WTC11 (cell line): ENCODE measurements around the gene ZIC2.

Source experiments
- CTCF ChIP-seq: fragments of 200-600 bp; IDR thresholded peaks from 2 replicates; pipeline ENCODE4 v1.8.0; 2022; ENCODE audit warnings: antibody characterized with exemption
- ETV6 ChIP-seq: sonication (generic); formaldehyde crosslinking; IDR thresholded peaks from 2 replicates; pipeline ENCODE4 v1.8.1; 2022; ENCODE audit warnings: mild to moderate bottlenecking, missing genetic modification reagents
- NR2C2 ChIP-seq: sonication (generic); formaldehyde crosslinking; IDR thresholded peaks from 2 replicates; pipeline ENCODE4 v1.8.0; 2022; ENCODE audit warnings: mild to moderate bottlenecking, missing genetic modification reagents
- TF ChIP-seq, protein P1 (sequence below): sonication (generic); formaldehyde crosslinking; IDR thresholded peaks from 2 replicates; pipeline ENCODE4 v1.8.0; 2022; ENCODE audit warnings: mild to moderate bottlenecking, missing genetic modification reagents
- TF ChIP-seq, protein P2 (sequence below): sonication (generic); formaldehyde crosslinking; conservative IDR thresholded peaks from 2 replicates; pipeline ENCODE4 v1.8.1; 2023; ENCODE audit warnings: mild to moderate bottlenecking, low read depth, missing genetic modification reagents, moderate library complexity

DNA sequence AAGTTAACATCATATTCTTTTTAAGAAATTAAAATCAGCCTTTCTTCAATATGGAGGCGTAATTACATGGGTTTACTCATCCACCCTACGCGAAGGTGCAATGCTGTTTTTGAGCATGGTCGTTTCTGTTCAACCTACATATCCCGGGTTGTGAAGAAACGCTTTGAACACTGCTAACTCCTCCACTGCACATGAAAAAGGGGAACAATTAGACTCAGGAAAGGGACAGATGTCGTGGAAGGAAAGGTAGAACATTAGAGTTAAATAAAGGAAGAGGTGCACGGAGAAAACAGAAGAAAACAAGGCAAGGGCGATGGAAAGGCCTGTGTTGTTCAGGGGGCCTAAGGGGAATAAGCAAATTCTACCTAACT lies 14.1 kb upstream of the ZIC2 start:
- TF ChIP-seq CTCF (no peak), NR2C2 (no peak), ETV6 (no peak)
- TF ChIP-seq, protein P1, sequence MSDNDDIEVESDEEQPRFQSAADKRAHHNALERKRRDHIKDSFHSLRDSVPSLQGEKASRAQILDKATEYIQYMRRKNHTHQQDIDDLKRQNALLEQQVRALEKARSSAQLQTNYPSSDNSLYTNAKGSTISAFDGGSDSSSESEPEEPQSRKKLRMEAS (CRISPR knock-in tag) = peak; percentile 28; the same call in 1 of the 2 replicates
- TF ChIP-seq, protein P2, sequence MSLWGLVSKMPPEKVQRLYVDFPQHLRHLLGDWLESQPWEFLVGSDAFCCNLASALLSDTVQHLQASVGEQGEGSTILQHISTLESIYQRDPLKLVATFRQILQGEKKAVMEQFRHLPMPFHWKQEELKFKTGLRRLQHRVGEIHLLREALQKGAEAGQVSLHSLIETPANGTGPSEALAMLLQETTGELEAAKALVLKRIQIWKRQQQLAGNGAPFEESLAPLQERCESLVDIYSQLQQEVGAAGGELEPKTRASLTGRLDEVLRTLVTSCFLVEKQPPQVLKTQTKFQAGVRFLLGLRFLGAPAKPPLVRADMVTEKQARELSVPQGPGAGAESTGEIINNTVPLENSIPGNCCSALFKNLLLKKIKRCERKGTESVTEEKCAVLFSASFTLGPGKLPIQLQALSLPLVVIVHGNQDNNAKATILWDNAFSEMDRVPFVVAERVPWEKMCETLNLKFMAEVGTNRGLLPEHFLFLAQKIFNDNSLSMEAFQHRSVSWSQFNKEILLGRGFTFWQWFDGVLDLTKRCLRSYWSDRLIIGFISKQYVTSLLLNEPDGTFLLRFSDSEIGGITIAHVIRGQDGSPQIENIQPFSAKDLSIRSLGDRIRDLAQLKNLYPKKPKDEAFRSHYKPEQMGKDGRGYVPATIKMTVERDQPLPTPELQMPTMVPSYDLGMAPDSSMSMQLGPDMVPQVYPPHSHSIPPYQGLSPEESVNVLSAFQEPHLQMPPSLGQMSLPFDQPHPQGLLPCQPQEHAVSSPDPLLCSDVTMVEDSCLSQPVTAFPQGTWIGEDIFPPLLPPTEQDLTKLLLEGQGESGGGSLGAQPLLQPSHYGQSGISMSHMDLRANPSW = no peak
